Measurements from ENCODE around the gene HRH2.
"Not testable (repeated sequence)": the region's sequence is repeated elsewhere in the genome, so short reads cannot be mapped to it uniquely, and the experiment has no call there.

The HRH2 gene

GRCh38 chr5:175646251-175646650 lies 11.6 kb upstream of the HRH2 start:
- H3K36me3 ChIP-seq (ENCODE audit: insufficient read depth), result no peaks in the 10 kb centered on the region
- H2AFZ ChIP-seq (ENCODE audit: low read depth), result no peak overlapping the region
- no peak overlapping the region for H3K9ac ChIP-seq
- no peaks in the 10 kb centered on the region for H3K27me3 ChIP-seq (ENCODE audit: insufficient read depth, low read depth)
- H3K4me2 ChIP-seq, result no peak overlapping the region
- no peak overlapping the region for H3K4me3 ChIP-seq (IDR thresholded peaks at IDR 0.05; ENCODE audit: insufficient read depth, low read depth, low read length)
- TF ChIP-seq CTCF (conservative IDR thresholded peaks at IDR 0.05; ENCODE audit: low read depth, low read length), result no peak
- no peaks in the 10 kb centered on the region for H4K20me1 ChIP-seq (ENCODE audit: insufficient read depth)
- H3K4me1 ChIP-seq (ENCODE audit: low read depth, poor library complexity, severe bottlenecking), result no peaks in the 10 kb centered on the region
- no peaks in the 10 kb centered on the region for H3K79me2 ChIP-seq (ENCODE audit: insufficient read depth, low read depth)
- no peak overlapping the region for H3K27ac ChIP-seq

- Histone ChIP-seq H3K4me1 (ENCODE audit: low read depth, poor library complexity, severe bottlenecking) (no peaks in the 10 kb centered on the region), H3K27me3 (ENCODE audit: insufficient read depth, low read depth) (no peaks in the 10 kb centered on the region), H3K36me3 (ENCODE audit: insufficient read depth) (no peaks in the 10 kb centered on the region), H4K20me1 (ENCODE audit: insufficient read depth) (no peaks in the 10 kb centered on the region), H3K9ac (no peak overlapping the region), H3K4me3 (IDR thresholded peaks at IDR 0.05; ENCODE audit: insufficient read depth, low read depth, low read length) (no peak overlapping the region), H2AFZ (ENCODE audit: low read depth) (no peak overlapping the region), H3K79me2 (ENCODE audit: insufficient read depth, low read depth) (no peaks in the 10 kb centered on the region), H3K27ac (no peak overlapping the region), H3K4me2 (no peak overlapping the region)
- no peak for TF ChIP-seq CTCF (conservative IDR thresholded peaks at IDR 0.05; ENCODE audit: low read depth, low read length)
Observed at GRCh38 chr5:175649967-175650366, 7.9 kb upstream of the HRH2 start.

GRCh38 chr5:175650430-175651205 lies 7.3 kb upstream of the HRH2 start:
- H3K79me2 ChIP-seq (ENCODE audit: insufficient read depth, low read depth); H3K4me2 ChIP-seq; H3K36me3 ChIP-seq (ENCODE audit: insufficient read depth); H3K27ac ChIP-seq; H3K4me3 ChIP-seq (IDR thresholded peaks at IDR 0.05; ENCODE audit: insufficient read depth, low read depth, low read length); H3K27me3 ChIP-seq (ENCODE audit: insufficient read depth, low read depth); H3K4me1 ChIP-seq (ENCODE audit: low read depth, poor library complexity, severe bottlenecking); H3K9ac ChIP-seq; H2AFZ ChIP-seq (ENCODE audit: low read depth); H4K20me1 ChIP-seq (ENCODE audit: insufficient read depth): not testable (repeated sequence)

GRCh38 chr5:175652741-175653663 lies 4.9 kb upstream of the HRH2 start:
- Histone ChIP-seq H3K4me3 (IDR thresholded peaks at IDR 0.05; ENCODE audit: insufficient read depth, low read depth, low read length) (no peak overlapping the region), H3K4me1 (ENCODE audit: low read depth, poor library complexity, severe bottlenecking) (no peaks in the 10 kb centered on the region), H3K36me3 (ENCODE audit: insufficient read depth) (no peaks in the 10 kb centered on the region), H3K27ac (no peak overlapping the region), H4K20me1 (ENCODE audit: insufficient read depth) (no peaks in the 10 kb centered on the region), H3K79me2 (ENCODE audit: insufficient read depth, low read depth) (no peaks in the 10 kb centered on the region), H2AFZ (ENCODE audit: low read depth) (no peak overlapping the region), H3K9ac (no peak overlapping the region), H3K4me2 (no peak overlapping the region), H3K27me3 (ENCODE audit: insufficient read depth, low read depth) (no peaks in the 10 kb centered on the region)
- TF ChIP-seq CTCF (conservative IDR thresholded peaks at IDR 0.05; ENCODE audit: low read depth, low read length), result no peak
